Gastrocnemius medialis (tissue), 4 donors: Measurements from ENCODE around the gene ABHD13.

Experiments
- POLR2A ChIP-seq, 2 donors: fragments of 450-650 bp; IDR thresholded peaks; one replicate each; pipeline ENCODE4 v1.6.1; 2017; ENCODE audit warnings: antibody characterized with exemption in 2 of 2, mild to moderate bottlenecking in 2 of 2, moderate library complexity in 2 of 2
- TF ChIP-seq, protein P1 (sequence below), 5 experiments: fragments of 450-650 bp in 3 of 5; fragments of 200-600 bp in 2 of 5; sonication (generic) in 2 of 5; IDR thresholded peaks in 4 of 5; conservative IDR thresholded peaks in 1 of 5; 1 replicate in 4 of 5; 2 replicates in 1 of 5; pipeline ENCODE4 v1.5.1; 2016 to 2019; ENCODE audit warnings: antibody characterized with exemption in 5 of 5, mild to moderate bottlenecking in 3 of 5, moderate library complexity in 3 of 5

DNA sequence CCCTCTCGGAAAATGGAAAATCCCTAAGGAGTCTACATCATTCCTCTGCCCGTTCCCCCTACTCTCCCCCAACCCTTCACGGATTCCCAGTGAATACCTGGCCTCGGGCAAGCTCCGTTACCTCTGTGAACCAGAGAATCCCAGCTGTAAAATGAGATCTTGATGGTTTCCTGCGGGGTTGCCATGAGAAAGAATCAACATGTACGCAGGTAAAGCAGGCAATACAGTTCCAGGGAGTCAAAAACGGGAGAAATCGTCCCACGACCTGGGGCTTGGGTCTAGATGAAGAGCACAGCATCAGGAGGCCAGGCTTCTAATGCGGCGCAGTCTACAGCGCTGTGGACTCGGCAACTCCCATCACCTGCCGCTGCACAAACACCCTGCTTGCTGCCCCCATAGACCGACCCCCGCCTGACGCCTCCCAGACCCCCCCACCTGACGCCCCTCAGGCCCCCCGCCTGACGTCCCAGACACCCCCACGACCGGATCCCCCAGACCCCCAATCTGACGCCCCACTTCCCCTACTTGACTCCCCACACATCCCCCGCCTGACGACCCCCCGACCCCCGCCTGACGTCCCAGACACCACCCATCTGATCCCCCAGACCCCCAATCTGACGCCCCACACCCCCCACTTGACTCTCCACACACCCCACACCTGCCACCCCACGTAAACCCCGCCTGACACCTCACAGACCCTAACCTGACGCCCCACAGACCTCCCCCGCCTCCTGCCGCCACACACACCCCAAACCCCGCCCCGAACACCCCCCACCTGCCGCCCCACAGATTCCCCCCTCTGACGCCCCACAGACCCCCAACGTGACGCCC lies 3.5 kb upstream of the ABHD13 start:
- TF ChIP-seq, protein P1, sequence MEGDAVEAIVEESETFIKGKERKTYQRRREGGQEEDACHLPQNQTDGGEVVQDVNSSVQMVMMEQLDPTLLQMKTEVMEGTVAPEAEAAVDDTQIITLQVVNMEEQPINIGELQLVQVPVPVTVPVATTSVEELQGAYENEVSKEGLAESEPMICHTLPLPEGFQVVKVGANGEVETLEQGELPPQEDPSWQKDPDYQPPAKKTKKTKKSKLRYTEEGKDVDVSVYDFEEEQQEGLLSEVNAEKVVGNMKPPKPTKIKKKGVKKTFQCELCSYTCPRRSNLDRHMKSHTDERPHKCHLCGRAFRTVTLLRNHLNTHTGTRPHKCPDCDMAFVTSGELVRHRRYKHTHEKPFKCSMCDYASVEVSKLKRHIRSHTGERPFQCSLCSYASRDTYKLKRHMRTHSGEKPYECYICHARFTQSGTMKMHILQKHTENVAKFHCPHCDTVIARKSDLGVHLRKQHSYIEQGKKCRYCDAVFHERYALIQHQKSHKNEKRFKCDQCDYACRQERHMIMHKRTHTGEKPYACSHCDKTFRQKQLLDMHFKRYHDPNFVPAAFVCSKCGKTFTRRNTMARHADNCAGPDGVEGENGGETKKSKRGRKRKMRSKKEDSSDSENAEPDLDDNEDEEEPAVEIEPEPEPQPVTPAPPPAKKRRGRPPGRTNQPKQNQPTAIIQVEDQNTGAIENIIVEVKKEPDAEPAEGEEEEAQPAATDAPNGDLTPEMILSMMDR (IDR thresholded peaks at IDR 0.05 in 4 of 5, conservative IDR thresholded peaks at IDR 0.05 in 1 of 5), result no peak
- no peak for TF ChIP-seq POLR2A (IDR thresholded peaks at IDR 0.05)
